Keratinocyte (primary cell): ENCODE measurements around the gene BPTF. TPM values are rescaled to one million over a fixed set of nuclear protein-coding genes. Genes with fewer than 3 reads are reported as not detected.
A peak's percentile ranks its signal among the peaks of the same experiment; 100 is the strongest.
"Not testable (repeated sequence)": the region's sequence is repeated elsewhere in the genome, so short reads cannot be mapped to it uniquely, and the experiment has no call there.

Experiments
- DNase-seq: peaks from one replicate; pipeline ENCODE4 v3.0.0-alpha.2; 2011; ENCODE audit warnings: low read depth, missing footprints, low spot score
- FAIRE-seq: peaks from 2 replicates; lab custom pipeline; 2011; peaks lifted over from hg19 to GRCh38; lab: Jason Lieb, UNC
- H2AFZ ChIP-seq: 2 replicates; pipeline ENCODE4 v1.6.0; 2012; ENCODE audit warnings: low read length, control low read depth, inconsistent platforms; ENCODE audit not compliant: control insufficient read depth
- H3K27ac ChIP-seq: 2 replicates; pipeline ENCODE4 v1.5.1; 2011; ENCODE audit warnings: low read length; ENCODE audit not compliant: control insufficient read depth, insufficient read depth
- H3K27me3 ChIP-seq: 3 replicates; pipeline ENCODE4 v1.6.0; 2011; ENCODE audit warnings: low read length; ENCODE audit not compliant: control insufficient read depth, insufficient read depth; ENCODE audit errors: extremely low read depth
- H3K36me3 ChIP-seq, 2 experiments: 2 replicates in 1 of 2; 3 replicates in 1 of 2; pipeline ENCODE4 v1.5.1; 2011; ENCODE audit warnings: low read length in 2 of 2, mild to moderate bottlenecking in 1 of 2; ENCODE audit not compliant: control insufficient read depth in 2 of 2, insufficient read depth in 2 of 2; ENCODE audit errors: extremely low read depth in 1 of 2
- H3K4me1 ChIP-seq: 3 replicates; pipeline ENCODE4 v1.5.1; 2011; ENCODE audit warnings: low read length; ENCODE audit not compliant: control insufficient read depth, insufficient read depth; ENCODE audit errors: extremely low read depth
- H3K4me2 ChIP-seq: 3 replicates; pipeline ENCODE4 v1.6.0; 2011; ENCODE audit warnings: low read depth, low read length; ENCODE audit not compliant: control insufficient read depth, insufficient read depth; ENCODE audit errors: extremely low read depth
- H3K4me3 ChIP-seq, 3 experiments: fragments of 200-600 bp in 1 of 3; sonication (generic) in 1 of 3; 2 replicates in 2 of 3; 3 replicates in 1 of 3; pipeline ENCODE4 v1.5.1; 2011 to 2016; ENCODE audit warnings: low read length in 3 of 3, mild to moderate bottlenecking in 3 of 3, control low read depth in 2 of 3, inconsistent platforms in 1 of 3, low read depth in 1 of 3, mixed read lengths in 1 of 3, mixed run types in 1 of 3, moderate library complexity in 1 of 3; ENCODE audit not compliant: control insufficient read depth in 2 of 3, insufficient read depth in 2 of 3; ENCODE audit errors: extremely low read depth in 1 of 3
- H3K79me2 ChIP-seq: 2 replicates; pipeline ENCODE4 v1.6.0; 2012; ENCODE audit warnings: low read length; ENCODE audit not compliant: control insufficient read depth, insufficient read depth
- H3K9ac ChIP-seq: 3 replicates; pipeline ENCODE4 v1.6.0; 2011; ENCODE audit warnings: low read length; ENCODE audit not compliant: control insufficient read depth, insufficient read depth; ENCODE audit errors: extremely low read depth
- H3K9me1 ChIP-seq: 3 replicates; pipeline ENCODE4 v1.6.0; 2011; ENCODE audit warnings: low read length; ENCODE audit not compliant: control insufficient read depth, insufficient read depth; ENCODE audit errors: extremely low read depth
- H3K9me3 ChIP-seq: 2 replicates; pipeline ENCODE4 v1.5.1; 2012; ENCODE audit warnings: low read depth, low read length; ENCODE audit not compliant: control insufficient read depth
- H4K20me1 ChIP-seq: 3 replicates; pipeline ENCODE4 v1.6.0; 2011; ENCODE audit warnings: low read length; ENCODE audit not compliant: control insufficient read depth, insufficient read depth; ENCODE audit errors: extremely low read depth
- CTCF ChIP-seq, 3 experiments: IDR thresholded peaks in 1 of 3; conservative IDR thresholded peaks in 1 of 3; optimal IDR thresholded peaks in 1 of 3; 2 replicates in 2 of 3; 3 replicates in 1 of 3; pipeline versions ENCODE3 to v1.5.1; 2011; ENCODE audit warnings: low read length in 3 of 3, mild to moderate bottlenecking in 3 of 3, moderate library complexity in 2 of 3, control low read depth in 1 of 3, inconsistent platforms in 1 of 3; ENCODE audit not compliant: insufficient read depth in 2 of 3; ENCODE audit errors: extremely low read depth in 1 of 3
- EZH2 ChIP-seq: IDR thresholded peaks from one replicate; pipeline ENCODE4 v1.6.1; 2012; ENCODE audit warnings: inconsistent platforms, mild to moderate bottlenecking, low read length, moderate library complexity
- dilution Hi-C: fragments of 300-500 bp; cut with MboI; formaldehyde crosslinking; loops from one replicate; pipeline ENCODE4 v1.7.0; 2020; ENCODE audit warnings: low sequenced_read_pairs; ENCODE audit not compliant: extremely low pct_ligation_motif_present
- polyA plus RNA-seq, 5 experiments: library from polyadenylated mRNA; depleted of rRNA in 3 of 5; stranded (reverse) in 3 of 5; stranded (forward) in 1 of 5; unstranded in 1 of 5; fragments of >200 nt; gene quantifications; 1 replicate in 1 of 5; 2 replicates in 3 of 5; 3 replicates in 1 of 5; pipeline versions ENCODE4 v1.2.1 to v1.2.3, GENCODE V29; 2011 to 2012; ENCODE audit warnings: missing spikeins in 2 of 5, low read depth in 1 of 5, low replicate concordance in 1 of 5

The BPTF gene
- polyA plus RNA-seq, 1 donor (not counting 4 experiments of a cell fraction or from before 2014, with no cell fraction given), result 28.3 TPM

- H3K79me2 ChIP-seq, H3K9ac ChIP-seq, H3K4me2 ChIP-seq, H3K27me3 ChIP-seq, H3K4me3 ChIP-seq, H3K36me3 ChIP-seq, H3K9me1 ChIP-seq, H3K9me3 ChIP-seq, H3K4me1 ChIP-seq, H3K27ac ChIP-seq, dilution Hi-C loops, H2AFZ ChIP-seq, H4K20me1 ChIP-seq: not testable (repeated sequence)
- peak in 2 of 3 experiments; percentile 27 to 42 for TF ChIP-seq CTCF (optimal IDR thresholded peaks at IDR 0.05 in 1 of 3, IDR thresholded peaks at IDR 0.05 in 1 of 3, conservative IDR thresholded peaks at IDR 0.05 in 1 of 3; ENCODE audit: extremely low read depth in 1 of 3, insufficient read depth in 2 of 3, low read length in 3 of 3)
- FAIRE-seq, result peak; percentile 32
- DNase-seq, result peak; percentile 40
These were observed 137.9 kb downstream of the BPTF start for GRCh38 chr17:67963145-67963572.

- no peak for TF ChIP-seq EZH2
- no peak for TF ChIP-seq CTCF (optimal IDR thresholded peaks at IDR 0.05 in 1 of 3, IDR thresholded peaks at IDR 0.05 in 1 of 3, conservative IDR thresholded peaks at IDR 0.05 in 1 of 3; ENCODE audit: extremely low read depth in 1 of 3, insufficient read depth in 2 of 3, low read length in 3 of 3)
- peaks cover 2 to 12% of the 10 kb centered on the region in 2 experiments for H3K36me3 ChIP-seq
- H3K9me3 ChIP-seq, result no peaks in the 10 kb centered on the region
- H3K4me3 ChIP-seq, result no peak overlapping the region
- no peak overlapping the region for H3K9ac ChIP-seq
- no peaks in the 10 kb centered on the region for H4K20me1 ChIP-seq
- H2AFZ ChIP-seq, result no peak overlapping the region
- no peaks in the 10 kb centered on the region for H3K27me3 ChIP-seq
- FAIRE-seq, result no peak
- dilution Hi-C loops, result no loop called here
- no peak for DNase-seq
- H3K4me1 ChIP-seq, result no peaks in the 10 kb centered on the region
- no peak overlapping the region for H3K4me2 ChIP-seq
- no peaks in the 10 kb centered on the region for H3K9me1 ChIP-seq
- H3K79me2 ChIP-seq, result no peaks in the 10 kb centered on the region
- no peak overlapping the region for H3K27ac ChIP-seq
These were observed 145.5 kb downstream of the BPTF start for GRCh38 chr17:67970783-67971182.
